Measurements from ENCODE around the gene BCS1L. TPM values are rescaled to one million over a fixed set of nuclear protein-coding genes. Genes with fewer than 3 reads are reported as not detected.

Gene BCS1L
- total RNA-seq, 3 donors from 2014 or later, result 32.9 to 54.0 (median 39.8) TPM

GRCh38 chr2:218635719-218636118 lies 23.8 kb upstream of the BCS1L start:
- ATAC-seq (no peak), DNase-seq (no peak)
- H3K4me3 ChIP-seq, result no peak overlapping the region
- no peaks in the 10 kb centered on the region for H3K4me1 ChIP-seq (ENCODE audit: low read depth)
- no peak for TF ChIP-seq CTCF (IDR thresholded peaks at IDR 0.05)
- H3K9me3 ChIP-seq, result no peaks in the 10 kb centered on the region
- H3K36me3 ChIP-seq (ENCODE audit: low read depth), result peaks cover 8% of the 10 kb centered on the region
- intact Hi-C loops (cut with DNase I, micrococcal nuclease), result no loop called here

- ATAC-seq, result no peak
- peaks cover 12% of the 10 kb centered on the region for H3K36me3 ChIP-seq (ENCODE audit: low read depth)
These were observed 21.1 kb upstream of the BCS1L start for GRCh38 chr2:218638372-218638771.

GRCh38 chr2:218642121-218642656 lies 17.3 kb upstream of the BCS1L start:
- Histone ChIP-seq H3K4me1 (ENCODE audit: low read depth) (no peaks in the 10 kb centered on the region), H3K9me3 (no peaks in the 10 kb centered on the region), H3K36me3 (ENCODE audit: low read depth) (peaks cover 22% of the 10 kb centered on the region), H3K4me3 (no peak overlapping the region)
- intact Hi-C loops (cut with DNase I, micrococcal nuclease), result loop anchor here in 1 of 2 donors (10.0 kb wide), 1 partner anchor 57 kb away; no protein-coding TSS in a partner anchor
- ATAC-seq (no peak), DNase-seq (no peak)
- TF ChIP-seq CTCF (IDR thresholded peaks at IDR 0.05), result no peak

More at GRCh38 chr2:218638372-218638771, 21.1 kb upstream of the BCS1L start:
- DNase-seq, result no peak
- intact Hi-C loops (cut with DNase I, micrococcal nuclease), result no loop called here
- no peaks in the 10 kb centered on the region for H3K4me1 ChIP-seq (ENCODE audit: low read depth)
- H3K4me3 ChIP-seq, result no peak overlapping the region
- TF ChIP-seq CTCF (IDR thresholded peaks at IDR 0.05), result no peak
- no peaks in the 10 kb centered on the region for H3K9me3 ChIP-seq

- DNase-seq (no peak), ATAC-seq (peak; percentile 10)
- intact Hi-C loops (cut with DNase I, micrococcal nuclease), result loop anchor here in 1 of 2 donors (10.0 kb wide), 1 partner anchor 58 kb away; no protein-coding TSS in a partner anchor
- no peak for TF ChIP-seq CTCF (IDR thresholded peaks at IDR 0.05)
- Histone ChIP-seq H3K4me1 (ENCODE audit: low read depth) (no peaks in the 10 kb centered on the region), H3K9me3 (no peaks in the 10 kb centered on the region), H3K4me3 (no peak overlapping the region), H3K36me3 (ENCODE audit: low read depth) (peaks cover 22% of the 10 kb centered on the region)
These were observed 16.7 kb upstream of the BCS1L start for GRCh38 chr2:218642786-218643185.

GRCh38 chr2:218643751-218644310 lies 15.7 kb upstream of the BCS1L start:
- DNase-seq, result no peak
- intact Hi-C loops (cut with DNase I, micrococcal nuclease), result loop anchor here in 1 of 2 donors (10.0 kb wide), 1 partner anchor 59 kb away; no protein-coding TSS in a partner anchor
- no peak for ATAC-seq
- no peak for TF ChIP-seq CTCF (IDR thresholded peaks at IDR 0.05)
- H3K4me1 ChIP-seq (ENCODE audit: low read depth), result no peaks in the 10 kb centered on the region
- H3K36me3 ChIP-seq (ENCODE audit: low read depth), result peaks cover 16% of the 10 kb centered on the region
- no peaks in the 10 kb centered on the region for H3K9me3 ChIP-seq
- no peak overlapping the region for H3K4me3 ChIP-seq
